GM19397 (cell line): ENCODE measurements around the gene FOXB2.

Experiments
- ATAC-seq: cut with Tn5 transposase; IDR thresholded peaks from one replicate; pipeline ENCODE4 v1.9.1; 2021; ENCODE audit warnings: mild to moderate bottlenecking, moderate library complexity; ENCODE audit not compliant: unreplicated experiment

The FOXB2 gene

DNA sequence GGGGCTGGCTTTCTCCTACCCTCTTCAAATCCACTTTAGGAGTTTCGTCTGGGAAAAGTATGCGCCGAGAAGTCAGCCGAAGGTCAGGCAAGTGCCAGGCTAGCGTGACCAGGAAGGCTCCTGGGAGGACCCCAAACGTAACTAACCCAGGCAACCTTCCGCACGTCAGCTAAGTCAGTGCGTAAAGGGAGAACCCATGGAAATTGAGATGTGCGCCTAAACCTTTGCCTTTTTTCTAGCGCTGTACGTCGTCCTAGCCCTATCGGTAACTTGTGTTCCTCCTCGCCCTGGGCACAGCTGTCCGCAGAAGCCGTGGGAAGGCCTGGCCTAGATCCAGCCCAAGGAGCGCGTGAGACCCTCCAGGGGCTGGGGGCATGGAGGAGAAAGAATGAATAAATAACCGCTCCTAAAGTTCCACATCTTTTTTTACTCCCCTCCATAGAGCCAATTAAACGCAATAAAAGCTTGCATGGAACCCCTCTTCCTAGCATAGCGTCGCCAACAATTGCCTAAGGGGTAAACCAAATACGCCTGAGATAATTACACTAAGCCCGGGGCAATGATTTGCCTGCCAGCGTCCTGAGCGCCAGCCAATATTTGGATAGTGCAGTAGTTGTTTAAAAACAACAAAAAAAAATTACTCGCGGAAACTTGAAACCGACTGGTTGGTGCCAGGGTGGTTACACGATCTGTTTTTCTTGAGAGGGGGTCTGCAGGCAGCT lies 4.0 kb upstream of the FOXB2 start:
- ATAC-seq: no peak

DNA sequence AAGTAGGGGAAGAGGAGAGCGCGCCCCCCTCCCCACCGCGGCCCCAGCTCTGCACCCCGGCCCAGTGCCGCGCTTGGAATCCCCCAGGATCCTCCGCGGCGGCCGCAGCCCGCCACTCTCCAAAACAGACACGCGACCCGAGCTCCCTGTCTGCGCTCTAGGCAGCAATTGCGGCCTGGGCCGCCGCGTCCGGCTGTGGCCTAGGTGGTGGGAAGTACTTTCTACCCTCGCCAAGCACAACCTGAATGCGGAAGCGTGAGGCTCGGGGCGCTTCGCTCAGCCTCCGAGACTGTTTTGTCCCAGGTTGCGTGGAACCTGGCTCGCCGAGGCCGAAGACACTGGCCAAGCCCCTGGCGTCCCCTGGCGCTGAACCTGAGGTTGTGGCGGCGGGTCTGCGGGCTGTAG lies 3.3 kb upstream of the FOXB2 start:
- ATAC-seq: no peak

DNA sequence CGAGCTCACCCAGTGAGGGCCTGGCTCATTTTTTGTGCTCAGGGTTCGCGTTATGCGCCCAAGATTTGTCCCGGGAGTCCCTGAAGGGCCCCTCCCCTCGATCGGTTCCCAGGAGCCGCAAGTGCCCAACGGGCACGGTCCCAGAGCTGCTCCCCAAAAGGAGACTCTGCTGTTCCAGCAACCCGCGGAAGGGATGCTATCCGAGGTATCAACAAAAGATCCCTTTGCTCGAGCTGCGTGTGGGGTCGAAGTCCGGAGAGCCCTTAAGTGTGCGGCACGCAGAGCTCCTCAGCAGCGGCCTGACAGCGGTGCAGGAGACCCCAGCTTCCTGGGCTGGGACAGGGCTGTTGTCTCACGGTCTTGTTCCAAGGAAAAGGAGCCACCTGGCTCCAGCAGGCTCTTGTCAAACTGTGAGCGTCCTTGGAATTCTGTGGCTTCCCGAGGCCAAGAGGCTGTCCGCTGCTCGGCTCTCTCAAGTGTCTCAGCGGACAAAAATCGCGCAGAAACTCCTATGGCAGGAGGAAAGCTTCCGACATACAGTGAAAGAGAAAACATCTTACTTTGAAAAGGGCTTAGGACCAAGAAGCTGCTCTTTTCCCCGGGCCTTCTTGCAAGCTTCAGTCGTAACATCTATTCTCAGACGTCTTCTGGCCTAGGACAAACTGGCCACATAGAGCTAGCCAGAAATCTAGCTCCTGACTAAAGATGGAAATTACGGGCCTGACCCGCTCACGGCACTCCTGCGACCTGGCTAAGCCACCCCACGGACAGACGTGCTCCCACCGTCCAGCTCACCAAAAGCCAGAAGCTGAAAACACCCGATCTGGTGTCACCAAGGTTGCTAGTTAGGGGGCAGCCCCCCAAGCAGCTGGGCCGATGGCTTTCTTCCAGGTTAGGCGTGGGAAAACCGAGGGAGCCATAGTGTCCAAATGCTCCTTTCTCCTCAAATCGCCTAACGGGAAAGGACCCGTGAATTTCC lies 2.6 kb upstream of the FOXB2 start:
- no peak for ATAC-seq

DNA sequence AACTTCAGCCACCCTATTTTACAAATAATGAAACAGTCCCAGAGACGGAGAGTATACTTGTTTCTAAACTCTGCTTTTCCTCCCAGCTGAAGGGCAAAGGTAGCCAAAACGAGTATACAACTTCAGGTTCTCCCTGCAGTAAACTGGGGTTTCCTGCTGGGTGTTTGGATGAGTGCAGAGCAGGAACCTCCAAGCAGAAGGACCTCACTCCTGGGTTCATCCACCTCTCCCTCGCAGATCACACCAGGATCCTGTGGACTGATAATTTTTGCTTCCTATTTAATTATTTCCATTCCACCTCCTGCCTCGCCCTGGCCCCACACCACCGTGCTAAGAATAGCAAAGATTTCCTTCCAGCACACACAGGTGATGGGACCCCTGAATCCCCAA lies 2.0 kb upstream of the FOXB2 start:
- ATAC-seq: no peak

DNA sequence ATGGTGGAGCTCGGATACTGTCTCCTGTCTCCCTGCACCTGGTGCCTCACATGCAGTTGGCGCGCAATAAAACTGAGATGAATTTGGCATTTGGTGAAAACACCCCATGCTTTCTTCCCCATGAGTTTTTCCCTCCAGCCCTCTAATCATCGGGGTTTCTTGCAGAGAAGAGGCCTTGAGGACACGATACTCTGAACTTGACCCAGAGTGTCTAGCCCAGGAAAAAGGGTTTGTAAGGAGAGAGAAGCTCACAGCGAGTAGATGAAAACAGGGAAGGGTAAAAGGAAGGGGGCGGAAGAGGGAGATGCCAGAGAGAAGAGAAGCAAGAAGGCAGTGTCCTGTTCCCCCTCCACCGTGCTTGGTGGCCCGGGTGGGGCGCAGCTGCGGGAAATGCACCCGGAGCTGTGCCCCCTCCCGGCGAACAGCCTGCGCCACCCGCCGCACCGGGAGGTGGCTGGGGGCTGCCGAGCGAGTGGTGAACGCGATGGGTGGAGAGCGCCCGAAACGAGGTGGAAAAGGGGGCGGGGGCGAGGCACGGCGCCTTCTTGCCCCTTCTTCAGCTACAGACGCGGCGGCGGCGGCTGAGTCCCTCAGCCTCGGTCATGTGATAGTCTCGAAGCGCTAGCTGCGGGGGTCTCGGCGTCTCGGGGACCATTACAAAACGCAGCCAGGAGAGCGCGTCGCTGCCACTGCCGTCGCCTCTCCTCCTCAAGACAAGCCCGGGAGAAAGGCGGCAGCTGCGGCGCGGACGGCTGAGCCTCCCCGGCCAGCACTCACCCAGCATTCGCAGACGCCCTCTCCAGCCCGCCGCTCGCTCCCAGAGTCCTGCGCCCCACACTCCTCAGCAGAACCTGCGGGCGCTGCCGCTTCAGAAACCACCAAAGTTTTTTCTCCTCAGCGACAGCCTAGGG lies 1.1 kb upstream of the FOXB2 start:
- ATAC-seq: no peak

DNA sequence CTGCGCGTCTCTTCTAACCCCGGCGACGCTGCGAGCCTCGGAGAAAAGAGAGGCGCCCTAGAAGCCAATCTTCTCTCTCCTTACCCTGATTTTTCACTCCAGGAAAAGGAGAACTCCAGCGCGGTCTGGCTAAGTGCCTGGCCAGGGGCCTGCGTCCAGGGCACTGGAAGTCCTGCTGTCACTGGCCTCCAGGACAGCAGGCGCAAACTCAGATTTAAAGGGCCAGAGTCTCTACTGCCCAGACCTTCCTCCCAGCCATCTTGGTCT lies 553 bp upstream of the FOXB2 start:
- ATAC-seq: no peak

DNA sequence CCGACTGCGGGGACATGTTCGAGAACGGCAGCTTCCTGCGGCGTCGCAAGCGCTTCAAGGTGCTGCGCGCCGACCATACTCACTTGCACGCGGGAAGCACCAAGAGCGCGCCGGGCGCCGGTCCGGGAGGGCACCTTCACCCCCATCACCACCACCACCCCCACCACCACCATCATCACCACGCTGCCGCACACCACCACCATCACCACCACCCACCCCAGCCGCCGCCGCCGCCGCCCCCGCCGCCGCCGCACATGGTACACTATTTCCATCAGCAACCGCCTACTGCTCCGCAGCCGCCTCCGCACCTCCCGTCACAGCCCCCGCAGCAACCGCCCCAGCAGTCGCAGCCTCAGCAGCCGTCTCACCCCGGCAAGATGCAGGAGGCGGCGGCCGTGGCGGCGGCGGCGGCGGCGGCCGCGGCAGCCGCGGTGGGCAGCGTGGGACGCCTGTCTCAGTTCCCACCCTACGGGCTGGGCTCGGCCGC lies 514 bp downstream of the FOXB2 start:
- ATAC-seq: no peak

DNA sequence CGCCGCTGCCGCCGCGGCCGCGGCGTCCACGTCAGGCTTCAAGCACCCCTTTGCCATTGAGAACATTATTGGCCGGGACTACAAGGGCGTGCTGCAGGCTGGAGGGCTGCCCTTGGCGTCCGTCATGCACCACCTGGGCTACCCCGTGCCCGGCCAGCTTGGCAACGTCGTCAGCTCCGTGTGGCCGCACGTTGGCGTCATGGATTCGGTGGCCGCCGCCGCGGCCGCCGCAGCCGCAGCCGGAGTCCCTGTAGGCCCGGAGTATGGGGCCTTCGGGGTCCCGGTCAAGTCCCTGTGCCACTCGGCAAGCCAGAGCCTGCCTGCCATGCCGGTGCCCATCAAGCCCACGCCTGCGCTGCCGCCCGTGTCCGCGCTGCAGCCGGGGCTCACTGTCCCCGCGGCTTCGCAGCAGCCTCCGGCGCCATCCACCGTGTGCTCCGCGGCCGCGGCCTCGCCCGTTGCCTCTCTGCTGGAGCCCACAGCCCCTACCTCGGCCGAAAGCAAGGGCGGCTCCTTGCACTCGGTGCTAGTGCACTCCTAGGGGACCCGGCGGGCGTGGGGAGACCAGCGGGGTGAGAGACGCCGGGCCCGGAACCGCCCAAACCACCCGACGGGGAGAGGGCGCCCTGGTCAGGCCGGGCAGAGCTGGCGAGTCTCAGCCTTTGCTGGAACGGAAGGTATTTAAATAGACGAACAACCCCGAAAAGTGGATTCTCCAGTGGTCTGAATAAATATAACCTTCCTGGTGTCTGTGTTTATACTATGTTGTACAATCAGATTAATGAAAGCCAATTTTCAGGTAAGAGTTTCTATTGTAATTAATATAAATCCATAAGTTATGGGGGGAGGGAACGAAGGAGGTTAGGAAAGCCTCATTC lies 1.2 kb downstream of the FOXB2 start:
- ATAC-seq: no peak

DNA sequence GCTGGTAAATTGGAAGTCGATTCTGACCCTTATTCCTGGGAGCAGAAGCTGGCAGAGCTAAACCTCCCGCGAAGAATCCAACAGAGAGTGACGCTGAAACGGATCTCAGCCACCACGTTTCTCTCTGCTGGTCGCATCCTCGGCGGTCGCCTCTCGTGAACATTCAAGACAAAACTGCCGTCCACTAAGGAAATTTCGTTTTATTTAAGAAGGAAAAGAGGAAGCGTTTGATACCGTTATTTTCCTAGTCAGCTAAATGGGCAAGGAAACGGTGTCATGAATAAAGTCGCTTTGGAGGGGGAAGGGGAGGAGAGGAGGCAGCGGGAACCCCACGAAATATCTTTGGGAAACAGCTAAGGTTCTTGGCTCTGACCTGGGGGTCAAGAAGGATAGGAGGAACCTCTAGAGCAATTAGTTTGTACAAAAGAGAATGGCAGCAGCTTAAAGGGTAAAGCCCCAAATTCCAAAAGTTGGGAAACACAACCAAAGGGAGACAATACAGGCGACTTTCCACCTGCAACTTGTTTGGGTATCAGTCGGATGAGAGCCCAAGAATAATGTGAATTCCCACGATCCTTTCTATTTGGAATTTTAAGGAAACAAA lies 1.9 kb downstream of the FOXB2 start:
- no peak for ATAC-seq

DNA sequence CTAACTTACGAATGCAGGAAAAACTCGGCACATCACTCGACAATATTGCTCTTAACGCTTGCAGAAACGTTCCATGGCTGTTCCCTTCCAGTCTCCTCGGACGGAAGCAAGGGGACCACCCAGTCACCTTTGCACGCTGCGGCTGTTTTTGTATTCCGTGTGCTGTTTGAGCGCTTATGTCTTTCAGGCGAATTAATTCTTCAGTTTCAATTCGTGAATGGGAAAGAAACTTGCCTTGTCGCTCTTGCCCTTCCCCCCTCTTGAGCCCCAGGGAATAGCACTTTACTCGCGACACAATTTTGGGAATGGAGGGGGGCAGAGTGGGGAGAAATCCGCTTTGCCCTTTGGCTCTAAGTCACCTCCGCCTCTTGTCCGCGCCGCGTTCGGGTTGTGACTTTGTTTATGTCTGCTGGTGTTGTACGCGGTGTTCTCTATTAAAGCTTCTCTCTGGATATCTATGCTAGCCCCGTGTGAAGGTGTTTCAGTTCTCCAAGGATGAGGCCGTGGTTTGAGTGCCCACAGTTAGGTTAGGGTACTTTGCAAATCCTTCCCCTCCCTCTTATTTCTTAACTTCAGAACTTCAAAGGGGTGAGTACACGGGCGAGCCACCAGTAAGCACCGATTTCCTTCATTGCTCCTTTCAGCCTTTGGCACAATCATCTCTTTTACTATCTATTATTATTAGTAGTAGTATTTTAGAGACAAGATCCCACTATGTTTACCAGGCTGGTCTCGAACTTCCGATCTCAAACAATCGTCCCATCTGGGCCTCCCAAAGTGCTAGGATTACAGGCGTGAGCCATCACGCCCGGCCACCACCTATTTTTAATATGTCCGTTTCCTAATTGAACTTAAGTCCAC lies 2.7 kb downstream of the FOXB2 start:
- ATAC-seq: no peak

DNA sequence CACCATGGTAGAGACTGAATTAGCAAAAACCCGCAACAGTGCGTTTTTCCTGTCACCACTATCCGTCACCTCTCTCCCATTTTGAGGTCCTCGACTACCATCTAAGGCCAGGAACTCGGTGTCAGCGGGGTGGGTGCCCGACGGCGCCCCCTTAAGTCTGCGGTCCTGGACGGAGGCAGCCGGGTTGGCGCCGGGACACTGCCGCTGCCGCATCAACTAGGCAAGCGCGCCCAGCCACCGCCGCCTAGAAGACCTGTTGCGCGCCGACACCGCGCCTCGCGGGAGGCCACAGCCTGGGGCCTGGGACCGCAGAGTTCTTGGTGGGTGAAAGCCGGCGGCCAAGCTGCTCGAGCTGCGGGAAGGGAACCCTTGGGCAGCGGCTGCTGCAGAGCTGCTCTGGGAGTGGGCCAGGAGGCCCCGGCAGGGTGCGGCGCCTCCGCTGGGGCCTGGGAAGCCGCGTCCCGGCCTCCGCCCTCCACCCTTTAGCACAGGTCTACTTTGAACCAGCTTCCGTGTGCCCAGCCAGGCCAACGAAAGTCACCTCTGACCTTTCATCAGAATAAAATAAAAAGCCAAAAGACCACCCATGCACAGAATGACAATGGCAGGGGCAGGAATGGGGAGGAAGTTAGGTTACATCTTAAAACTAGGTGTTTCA lies 3.5 kb downstream of the FOXB2 start:
- no peak for ATAC-seq

DNA sequence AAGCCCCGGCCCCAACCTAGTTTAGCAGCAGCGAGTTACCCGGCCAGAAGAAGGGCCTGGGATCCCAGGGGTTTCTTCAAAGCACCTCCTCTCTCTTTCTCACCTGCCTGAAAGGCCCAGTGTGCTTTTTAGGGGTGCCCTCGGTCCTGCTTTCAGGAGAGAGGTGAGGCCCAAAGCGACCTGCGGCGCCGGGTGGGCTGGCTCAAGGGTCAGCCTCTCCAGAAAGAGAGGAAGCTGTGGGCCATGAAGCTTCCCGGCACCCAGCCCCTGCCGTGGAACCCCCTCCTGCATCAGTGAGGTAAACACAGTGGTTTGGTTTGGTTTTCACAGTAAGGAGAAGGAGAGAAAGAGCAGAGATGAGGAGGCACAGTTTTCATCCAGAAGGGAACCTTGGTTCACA lies 4.3 kb downstream of the FOXB2 start:
- ATAC-seq: no peak

DNA sequence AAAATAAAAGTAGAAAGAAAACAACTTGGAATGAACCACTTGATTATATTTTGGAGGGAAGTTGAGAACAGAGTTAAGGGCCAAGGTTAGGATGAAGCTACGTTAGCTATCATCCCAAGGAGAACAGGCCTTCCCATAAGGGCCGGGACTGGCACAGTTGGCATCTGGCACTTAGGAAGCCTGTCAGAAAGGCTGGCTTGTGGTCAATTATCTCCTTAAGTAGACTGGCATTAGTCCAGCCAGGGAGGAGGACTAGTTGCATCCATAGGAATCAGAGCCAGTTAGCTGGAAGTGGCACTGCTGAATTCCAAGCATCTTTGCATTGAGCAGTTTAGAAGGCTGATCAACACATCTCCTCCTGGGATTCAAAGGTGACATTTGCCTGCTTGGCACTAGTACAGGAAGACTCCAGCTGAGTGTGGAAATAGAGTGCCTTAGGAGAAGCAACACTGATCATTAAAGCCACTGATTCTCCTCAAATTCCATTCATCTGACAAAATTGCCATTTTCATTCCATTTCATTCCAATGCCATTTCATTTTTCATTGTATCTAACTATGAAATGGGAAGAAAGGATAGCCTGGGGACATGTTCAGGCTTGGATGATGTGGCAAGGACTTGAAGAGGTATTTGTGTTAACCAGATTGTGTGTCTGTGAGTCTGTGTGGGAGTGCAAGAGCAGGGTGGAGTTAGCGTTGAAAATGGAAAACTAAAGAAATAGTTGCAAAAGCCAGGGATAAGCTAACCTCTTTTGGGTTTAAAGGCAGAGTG lies 5.5 kb downstream of the FOXB2 start:
- ATAC-seq: no peak

DNA sequence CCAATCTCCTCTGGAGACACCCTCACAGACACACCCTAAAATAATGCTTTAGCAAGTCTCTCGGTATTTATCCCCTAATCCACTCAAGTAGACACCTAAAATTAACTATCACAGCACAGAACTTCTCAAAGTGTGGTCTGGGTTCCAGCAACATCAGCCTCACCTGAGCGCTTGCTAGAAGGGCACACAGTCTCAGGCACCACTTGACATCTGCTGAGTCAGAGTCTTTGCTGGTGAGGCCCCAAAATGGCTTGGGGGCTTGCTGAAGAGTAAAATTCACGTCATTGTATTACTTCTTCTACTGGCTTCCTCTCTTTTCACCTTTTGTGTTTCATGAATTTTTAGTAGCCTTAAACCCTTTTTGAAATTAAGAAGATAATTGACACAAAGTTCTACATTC lies 9.0 kb downstream of the FOXB2 start:
- no peak for ATAC-seq

DNA sequence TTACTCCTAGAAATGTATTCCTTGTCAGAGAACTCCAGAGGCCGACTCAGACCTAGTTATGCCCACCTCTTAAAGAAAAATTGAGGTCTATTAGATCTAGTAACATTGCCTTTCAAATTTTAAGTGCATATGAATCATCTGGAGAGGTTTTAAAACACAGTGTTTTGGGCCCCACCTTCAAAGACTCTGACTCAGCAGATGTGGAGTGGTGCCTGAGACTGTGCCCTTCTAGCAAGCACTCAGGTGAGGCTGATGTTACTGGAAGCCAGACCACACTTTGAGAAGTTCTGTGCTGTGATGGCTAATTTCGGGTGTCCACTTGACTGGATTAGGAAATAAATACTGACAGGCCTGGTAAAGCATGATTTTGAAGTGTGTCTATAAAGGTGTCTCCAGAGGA lies 10.6 kb downstream of the FOXB2 start:
- ATAC-seq: no peak

DNA sequence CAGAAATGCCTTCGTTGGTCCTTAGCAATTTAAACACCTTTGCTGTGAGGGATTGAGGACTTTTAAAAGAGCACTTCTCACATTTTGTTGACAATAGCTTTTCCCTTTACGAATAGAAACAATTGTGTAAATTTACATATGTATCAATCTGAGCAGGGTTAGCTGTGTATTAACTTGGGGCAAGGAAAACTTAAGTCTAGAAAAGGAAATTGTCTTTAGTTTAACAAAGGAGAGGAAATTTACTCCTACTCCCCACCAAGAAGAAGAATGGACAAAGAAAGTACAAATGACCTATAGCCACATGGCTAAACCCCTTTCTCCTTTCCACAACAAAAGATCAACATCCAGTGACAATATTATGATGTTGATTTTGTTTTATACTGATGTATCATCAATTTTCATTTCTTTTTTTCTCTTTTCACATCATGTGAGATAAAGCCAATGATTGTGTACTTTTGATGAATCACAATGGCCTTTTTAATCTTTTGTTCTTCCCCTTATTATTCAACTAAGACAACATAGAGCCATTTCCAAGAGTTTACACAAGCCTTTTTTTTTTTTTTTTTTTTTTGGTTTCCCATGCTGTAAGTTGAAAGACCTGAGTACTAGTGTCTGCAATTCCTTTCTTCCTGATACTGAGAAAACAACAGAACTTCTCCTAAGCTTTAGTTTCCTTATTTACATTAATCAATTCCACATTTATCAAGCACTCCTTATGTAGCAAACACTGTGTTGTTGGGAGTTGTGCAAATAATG lies 19.0 kb downstream of the FOXB2 start:
- no peak for ATAC-seq

DNA sequence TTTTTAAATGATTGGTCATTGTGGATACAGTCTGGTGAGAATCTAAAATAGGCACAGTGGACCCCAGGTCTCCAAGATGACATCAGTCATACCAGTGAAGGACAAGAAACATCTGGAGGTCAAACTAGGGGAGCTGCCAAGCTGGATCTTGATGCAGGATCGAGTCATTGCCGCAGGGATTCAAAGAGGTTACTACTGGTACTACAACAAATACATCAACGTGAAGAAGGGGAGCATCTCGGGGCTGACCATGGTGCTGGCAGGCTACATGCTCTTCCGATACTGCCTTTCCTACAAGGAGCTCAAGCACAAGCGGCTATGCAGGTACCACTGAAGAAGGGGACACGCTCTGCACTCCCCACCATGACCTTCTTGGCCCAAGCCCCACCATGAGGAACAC lies 20.9 kb downstream of the FOXB2 start:
- ATAC-seq: no peak
